H1 (cell line): Measurements from ENCODE around the gene IL1RAP. TPM values are rescaled to one million over a fixed set of nuclear protein-coding genes. Genes with fewer than 3 reads are reported as not detected.

Experiments used
- CTCF ChIA-PET: fragments of 300-600 bp; sonication (Branson Sonifier 250); formaldehyde crosslinking; loops from one replicate; lab custom pipeline; 2021; ENCODE audit not compliant: partially characterized antibody; lab: Charles Lee
- POLR2A ChIA-PET: fragments of 300-600 bp; sonication (Branson Sonifier 250); formaldehyde crosslinking; loops from one replicate; lab custom pipeline; 2021; ENCODE audit warnings: inconsistent platforms; ENCODE audit not compliant: partially characterized antibody; lab: Charles Lee
- DNase-seq, 2 experiments: peaks; one replicate each; pipeline versions ENCODE4 v3.0.0 to v3.0.0-alpha.2; 2010 to 2022; ENCODE audit warnings: low spot score in 2 of 2, low read depth in 1 of 2, mixed read lengths in 1 of 2
- FAIRE-seq: peaks from 2 replicates; lab custom pipeline; 2011; peaks lifted over from hg19 to GRCh38; lab: Jason Lieb, UNC
- H2AFZ ChIP-seq: 2 replicates; pipeline ENCODE4 v1.8.1; 2012; ENCODE audit warnings: low read length, inconsistent platforms
- H2AK5ac ChIP-seq: 2 replicates; pipeline ENCODE4 v1.6.1; 2013; ENCODE audit warnings: low read depth, low read length
- H2BK120ac ChIP-seq: replicated peaks from 2 replicates; pipeline ENCODE3; 2013; ENCODE audit warnings: low read depth, low read length, inconsistent platforms
- H2BK12ac ChIP-seq: 2 replicates; pipeline ENCODE4 v1.6.1; 2013; ENCODE audit warnings: low read depth, low read length
- H2BK15ac ChIP-seq: 2 replicates; pipeline ENCODE4 v1.6.1; 2013; ENCODE audit warnings: low read length
- H2BK20ac ChIP-seq: 2 replicates; pipeline ENCODE4 v1.6.1; 2013; ENCODE audit warnings: low read length
- H2BK5ac ChIP-seq: 2 replicates; pipeline ENCODE4 v1.6.1; 2013; ENCODE audit warnings: low read depth, low read length
- H3K14ac ChIP-seq: 2 replicates; pipeline ENCODE4 v1.6.1; 2013; ENCODE audit warnings: inconsistent platforms; ENCODE audit not compliant: insufficient read length
- H3K18ac ChIP-seq: 2 replicates; pipeline ENCODE4 v1.6.1; 2013; ENCODE audit warnings: low read length; ENCODE audit errors: extremely low read depth
- H3K23ac ChIP-seq: 2 replicates; pipeline ENCODE4 v1.6.1; 2013; ENCODE audit warnings: inconsistent platforms; ENCODE audit not compliant: insufficient read length
- H3K23me2 ChIP-seq: 2 replicates; pipeline ENCODE4 v1.6.1; 2013; ENCODE audit warnings: low read depth, low read length
- H3K27ac ChIP-seq: 2 replicates; pipeline ENCODE4 v1.6.1; 2011; ENCODE audit warnings: low read depth, low read length, inconsistent platforms
- H3K27me3 ChIP-seq, 4 experiments: replicated peaks in 1 of 4; 1 replicate in 1 of 4; 2 replicates in 3 of 4; pipeline versions ENCODE4 v1.6.1 to v1.8.1; 2011 to 2013; ENCODE audit warnings: low read length in 3 of 4, mild to moderate bottlenecking in 3 of 4, inconsistent platforms in 2 of 4, mixed read lengths in 2 of 4, moderate library complexity in 1 of 4; ENCODE audit not compliant: control insufficient read depth in 3 of 4, insufficient read depth in 3 of 4; ENCODE audit errors: extremely low read depth in 1 of 4
- H3K36me3 ChIP-seq, 4 experiments: 2 replicates each; pipeline versions ENCODE4 v1.6.1 to v1.8.1; 2011 to 2013; ENCODE audit warnings: mild to moderate bottlenecking in 4 of 4, low read length in 3 of 4, moderate library complexity in 2 of 4, control low read depth in 1 of 4, inconsistent platforms in 1 of 4; ENCODE audit not compliant: insufficient read depth in 4 of 4, control insufficient read depth in 2 of 4
- H3K4ac ChIP-seq: replicated peaks from 2 replicates; pipeline ENCODE3; 2013; ENCODE audit warnings: low read length, low read depth, mixed read lengths, inconsistent platforms; ENCODE audit not compliant: insufficient read length
- H3K4me1 ChIP-seq, 4 experiments: replicated peaks in 1 of 4; 1 replicate in 1 of 4; 2 replicates in 3 of 4; pipeline versions ENCODE4 v1.6.1 to v1.8.1; 2011 to 2013; ENCODE audit warnings: low read length in 3 of 4, inconsistent platforms in 2 of 4, mixed read lengths in 1 of 4; ENCODE audit not compliant: insufficient read depth in 4 of 4, control insufficient read depth in 3 of 4
- H3K4me2 ChIP-seq, 2 experiments: 2 replicates each; pipeline versions ENCODE4 v1.6.1 to v1.8.1; 2011 to 2013; ENCODE audit warnings: low read depth in 2 of 2, low read length in 2 of 2, control low read depth in 1 of 2, inconsistent platforms in 1 of 2, mild to moderate bottlenecking in 1 of 2; ENCODE audit not compliant: insufficient read depth in 1 of 2
- H3K4me3 ChIP-seq, 4 experiments: fragments of 200-600, 300-600 bp in 1 of 4; sonication (generic), shearing (Covaris generic), sonication (Bioruptor Twin) in 1 of 4; 2 replicates each; pipeline versions ENCODE4 v1.5.1 to v1.8.1; 2011 to 2016; ENCODE audit warnings: low read length in 4 of 4, low read depth in 3 of 4, control low read depth in 2 of 4, inconsistent platforms in 2 of 4, mild to moderate bottlenecking in 2 of 4, mixed read lengths in 1 of 4, moderate library complexity in 1 of 4; ENCODE audit not compliant: insufficient read depth in 2 of 4; ENCODE audit errors: extremely low read depth in 1 of 4
- H3K56ac ChIP-seq: replicated peaks from 2 replicates; pipeline ENCODE3; 2013; ENCODE audit warnings: low read depth, mild to moderate bottlenecking, mixed read lengths, low read length, inconsistent platforms; ENCODE audit not compliant: insufficient read length
- H3K79me1 ChIP-seq: 2 replicates; pipeline ENCODE4 v1.6.1; 2013; ENCODE audit warnings: low read depth, low read length, control low read depth
- H3K79me2 ChIP-seq, 2 experiments: 2 replicates each; pipeline versions ENCODE4 v1.6.1 to v1.8.1; 2012 to 2013; ENCODE audit warnings: low read length in 2 of 2, mild to moderate bottlenecking in 2 of 2, inconsistent platforms in 1 of 2; ENCODE audit not compliant: insufficient read depth in 2 of 2, control insufficient read depth in 1 of 2
- H3K9ac ChIP-seq, 4 experiments: replicated peaks in 1 of 4; 1 replicate in 1 of 4; 2 replicates in 3 of 4; pipeline versions ENCODE4 v1.6.1 to v1.8.1; 2011 to 2013; ENCODE audit warnings: low read depth in 3 of 4, low read length in 3 of 4, control low read depth in 2 of 4, mild to moderate bottlenecking in 2 of 4, moderate library complexity in 2 of 4, inconsistent platforms in 1 of 4; ENCODE audit errors: extremely low read depth in 1 of 4
- H3K9me3 ChIP-seq, 2 experiments: 2 replicates each; pipeline versions ENCODE4 v1.6.1 to v1.8.1; 2012 to 2013; ENCODE audit warnings: mild to moderate bottlenecking in 2 of 2, moderate library complexity in 2 of 2, control low read depth in 1 of 2, inconsistent platforms in 1 of 2, low read depth in 1 of 2, low read length in 1 of 2, mixed read lengths in 1 of 2; ENCODE audit not compliant: insufficient read depth in 2 of 2
- H4K20me1 ChIP-seq, 2 experiments: replicated peaks in 1 of 2; 2 replicates each; pipeline versions ENCODE3 to v1.8.1; 2011 to 2013; ENCODE audit warnings: inconsistent platforms in 2 of 2, low read length in 2 of 2, mild to moderate bottlenecking in 1 of 2; ENCODE audit not compliant: insufficient read depth in 2 of 2, control insufficient read depth in 1 of 2
- H4K5ac ChIP-seq: 2 replicates; pipeline ENCODE4 v1.6.1; 2013; ENCODE audit warnings: low read length, low read depth, mixed read lengths, inconsistent platforms; ENCODE audit not compliant: insufficient read length
- H4K8ac ChIP-seq: 2 replicates; pipeline ENCODE4 v1.8.0; 2013; ENCODE audit warnings: mild to moderate bottlenecking, moderate library complexity, low read length, inconsistent platforms; ENCODE audit not compliant: insufficient read depth; ENCODE audit errors: extremely low read depth
- H4K91ac ChIP-seq: replicated peaks from 2 replicates; pipeline ENCODE3; 2013; ENCODE audit warnings: low read length, mixed read lengths, inconsistent platforms; ENCODE audit not compliant: insufficient read length
- ATF3 ChIP-seq: IDR thresholded peaks from 2 replicates; pipeline ENCODE4 v1.6.1; 2011; ENCODE audit warnings: low read depth, mild to moderate bottlenecking, low read length; ENCODE audit not compliant: insufficient read depth
- EGR1 ChIP-seq: IDR thresholded peaks from 2 replicates; pipeline ENCODE4 v1.6.1; 2011; ENCODE audit warnings: low read depth, low read length, borderline replicate concordance
- FOSL1 ChIP-seq: IDR thresholded peaks from 2 replicates; pipeline ENCODE4 v1.6.1; 2011; ENCODE audit warnings: mild to moderate bottlenecking, low read depth, low read length, moderate library complexity; ENCODE audit not compliant: insufficient read depth
- SP1 ChIP-seq: IDR thresholded peaks from 2 replicates; pipeline ENCODE4 v1.6.1; 2011; ENCODE audit warnings: low read depth, low read length
- SP2 ChIP-seq: IDR thresholded peaks from 2 replicates; pipeline ENCODE4 v1.6.1; 2012; ENCODE audit warnings: mild to moderate bottlenecking, low read length, inconsistent platforms
- TAF7 ChIP-seq: optimal IDR thresholded peaks from 2 replicates; pipeline ENCODE3; 2011; ENCODE audit warnings: low read depth, mild to moderate bottlenecking, inconsistent platforms, low read length, moderate library complexity, borderline replicate concordance
- WGBS, 2 experiments: shearing (Covaris generic) in 1 of 2; methylation state at CpG; one replicate each; pipeline versions ENCODE4 v1.1.6 to v1.1.7; 2013 to 2015; ENCODE audit warnings: low lambda C conversion rate in 2 of 2, mixed read lengths in 2 of 2, inconsistent platforms in 1 of 2, low coverage in 1 of 2, missing lambda C conversion rate in 1 of 2; ENCODE audit not compliant: insufficient replicate concordance in 2 of 2, insufficient coverage in 1 of 2, insufficient read length in 1 of 2; ENCODE audit errors: extremely low coverage in 1 of 2, missing lambda C conversion rate in 1 of 2; 5-methylcytosine and 5-hydroxymethylcytosine counted together
- polyA plus RNA-seq, 7 experiments: library from polyadenylated mRNA; depleted of rRNA in 3 of 7; stranded (reverse) in 5 of 7; unstranded in 2 of 7; fragments of >200 nt in 5 of 7; fragments of 200-250 nt in 2 of 7; gene quantifications; 1 replicate in 5 of 7; 2 replicates in 1 of 7; 4 replicates in 1 of 7; pipeline versions ENCODE4 v1.2.1 to v1.2.3, GENCODE V29; 2011 to 2013; ENCODE audit warnings: missing spikeins in 2 of 7, mixed read lengths in 2 of 7
- total RNA-seq: library from RNA; stranded (reverse); fragmentation: NEBNext Ultra II Directional; extraction: Animal tissue kit (Norgen Biotek cat#: 25700); gene quantifications from 2 replicates; pipeline ENCODE4 v1.2.1, GENCODE V29; 2021

IL1RAP gene
- total and polyA plus RNA-seq, 2 of the 8 experiments (the other 6 are each of a cell fraction or from before 2014, with no cell fraction given) = 2.4 to 3.9 TPM

DNA sequence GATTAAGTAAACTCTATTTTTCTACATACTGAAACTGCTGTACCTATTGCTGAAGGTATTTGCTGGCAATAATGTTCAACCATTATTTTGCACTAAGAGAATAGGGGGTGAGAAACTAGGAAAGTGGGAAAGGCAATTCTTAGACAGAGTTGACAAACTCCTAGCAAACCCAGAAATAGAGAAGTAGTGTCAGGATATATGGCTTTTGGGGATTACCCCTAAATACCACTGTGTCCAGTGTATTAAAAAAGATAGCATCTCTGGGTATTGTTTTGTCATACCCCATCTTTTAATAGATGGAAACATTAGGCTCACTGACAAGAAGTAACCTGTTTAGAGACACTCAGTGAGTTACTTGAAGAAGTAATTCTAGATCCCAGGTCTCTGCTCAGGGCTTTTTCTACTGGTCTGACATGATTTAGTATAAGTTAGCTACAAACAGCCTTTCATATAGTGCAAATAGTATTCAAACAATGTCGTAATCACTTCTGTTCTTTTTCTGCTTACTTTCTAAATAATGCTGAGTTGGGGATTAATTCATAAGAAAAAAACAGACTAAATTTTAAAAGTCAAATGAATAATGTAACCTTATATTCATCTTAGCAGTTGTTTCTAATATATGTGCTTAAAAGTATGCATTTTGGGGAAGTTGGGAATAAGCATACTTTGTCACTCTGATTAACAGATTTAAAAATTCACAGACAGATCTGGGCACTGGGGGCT lies 107.2 kb downstream of the IL1RAP start:
- FAIRE-seq (no peak), DNase-seq (no peak)
- no peak overlapping the region for H3K27ac ChIP-seq
- no peak overlapping the region for H4K5ac ChIP-seq
- no peak overlapping the region for H2BK20ac ChIP-seq
- no peak overlapping the region for H3K14ac ChIP-seq
- H3K79me1 ChIP-seq = no peaks in the 10 kb centered on the region
- H3K36me3 ChIP-seq = no peaks in the 10 kb centered on the region
- no peaks in the 10 kb centered on the region for H3K79me2 ChIP-seq
- H3K4me1 ChIP-seq = no peaks in the 10 kb centered on the region
- no peak overlapping the region for H4K8ac ChIP-seq
- H3K9me3 ChIP-seq = no peaks in the 10 kb centered on the region
- no peak overlapping the region for H2AK5ac ChIP-seq
- H3K23me2 ChIP-seq = no peaks in the 10 kb centered on the region
- H4K91ac ChIP-seq = no peak overlapping the region
- WGBS, 2 experiments = 96% methylated on average over 1 of the region's 1 CpG; no CpG with 5 or more reads in 1 of the 2 experiments
- H2AFZ ChIP-seq = no peak overlapping the region
- no peak overlapping the region for H3K4ac ChIP-seq
- H3K23ac ChIP-seq = no peak overlapping the region
- no peak overlapping the region for H3K9ac ChIP-seq
- no peak overlapping the region for H3K18ac ChIP-seq
- H3K4me3 ChIP-seq = no peak overlapping the region
- CTCF ChIA-PET = no interaction called here
- POLR2A ChIA-PET = no interaction called here
- H2BK5ac ChIP-seq = no peak overlapping the region
- no peaks in the 10 kb centered on the region for H3K27me3 ChIP-seq
- no peak overlapping the region for H2BK15ac ChIP-seq
- H2BK12ac ChIP-seq = no peak overlapping the region
- no peak overlapping the region for H3K4me2 ChIP-seq
- H3K56ac ChIP-seq = no peak overlapping the region
- TF ChIP-seq SP2 = no peak
- TF ChIP-seq ATF3 = no peak
- no peak for TF ChIP-seq EGR1
- TF ChIP-seq TAF7 = no peak
- TF ChIP-seq FOSL1 = no peak
- no peak for TF ChIP-seq SP1
- H4K20me1 ChIP-seq = no peaks in the 10 kb centered on the region
- no peak overlapping the region for H2BK120ac ChIP-seq
